HG02588 (cell line): ENCODE results near the gene MARS1.
"Not testable (repeated sequence)": the region's sequence is repeated elsewhere in the genome, so short reads cannot be mapped to it uniquely, and the experiment has no call there.

Source experiments
- ATAC-seq: cut with Tn5 transposase; IDR thresholded peaks from one replicate; pipeline ENCODE4 v1.9.1; 2021; ENCODE audit warnings: mild to moderate bottlenecking, moderate library complexity; ENCODE audit not compliant: unreplicated experiment

MARS1 gene

DNA sequence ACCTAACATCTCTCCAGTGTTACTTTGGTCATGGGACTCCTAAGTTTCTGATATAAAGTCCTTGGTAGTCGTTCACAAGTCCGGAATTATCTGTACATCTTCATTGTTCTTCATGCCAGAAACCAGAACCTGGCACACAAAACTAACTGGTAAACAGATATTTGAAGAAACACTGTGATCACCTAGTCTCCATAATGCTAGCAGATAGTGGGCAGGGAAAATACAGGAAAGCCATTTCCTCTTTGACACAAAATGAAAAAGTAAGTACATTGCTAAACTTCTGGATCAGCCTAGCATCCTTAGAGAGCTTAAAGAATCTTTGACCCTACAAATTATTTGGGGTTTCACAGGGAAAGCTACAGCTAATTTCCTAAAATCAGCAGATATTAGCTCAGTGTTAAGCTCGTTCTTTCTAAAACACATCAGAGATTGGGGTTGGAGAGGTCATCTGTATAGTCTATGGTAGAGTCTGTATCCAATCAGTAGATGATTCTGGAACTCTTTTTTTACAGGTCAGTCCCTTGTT is 27.6 kb downstream of the MARS1 start:
- no peak for ATAC-seq

DNA sequence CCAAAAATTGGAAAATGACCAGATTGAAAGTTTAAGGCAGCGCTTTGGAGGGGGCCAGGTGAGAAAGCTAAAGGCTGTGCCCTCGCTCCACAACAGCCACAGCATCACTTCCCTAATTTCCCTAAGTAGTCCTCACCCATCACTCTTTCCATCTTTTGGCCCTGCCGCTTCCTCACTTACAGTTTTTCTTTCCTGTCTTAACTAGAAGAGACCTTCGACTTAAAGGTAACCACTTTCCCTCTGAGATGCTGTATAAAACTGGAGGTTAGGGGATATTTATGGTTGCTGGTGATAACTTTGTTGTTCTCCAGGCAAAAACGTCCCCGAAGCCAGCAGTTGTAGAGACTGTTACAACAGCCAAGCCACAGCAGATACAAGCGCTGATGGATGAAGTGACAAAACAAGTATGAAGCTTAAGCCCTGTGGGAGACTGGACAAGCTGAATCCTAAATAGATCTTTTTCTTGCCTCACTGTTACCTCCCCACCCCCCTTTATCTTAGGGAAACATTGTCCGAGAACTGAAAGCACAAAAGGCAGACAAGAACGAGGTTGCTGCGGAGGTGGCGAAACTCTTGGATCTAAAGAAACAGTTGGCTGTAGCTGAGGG is 28.2 kb downstream of the MARS1 start:
- ATAC-seq: no peak

DNA sequence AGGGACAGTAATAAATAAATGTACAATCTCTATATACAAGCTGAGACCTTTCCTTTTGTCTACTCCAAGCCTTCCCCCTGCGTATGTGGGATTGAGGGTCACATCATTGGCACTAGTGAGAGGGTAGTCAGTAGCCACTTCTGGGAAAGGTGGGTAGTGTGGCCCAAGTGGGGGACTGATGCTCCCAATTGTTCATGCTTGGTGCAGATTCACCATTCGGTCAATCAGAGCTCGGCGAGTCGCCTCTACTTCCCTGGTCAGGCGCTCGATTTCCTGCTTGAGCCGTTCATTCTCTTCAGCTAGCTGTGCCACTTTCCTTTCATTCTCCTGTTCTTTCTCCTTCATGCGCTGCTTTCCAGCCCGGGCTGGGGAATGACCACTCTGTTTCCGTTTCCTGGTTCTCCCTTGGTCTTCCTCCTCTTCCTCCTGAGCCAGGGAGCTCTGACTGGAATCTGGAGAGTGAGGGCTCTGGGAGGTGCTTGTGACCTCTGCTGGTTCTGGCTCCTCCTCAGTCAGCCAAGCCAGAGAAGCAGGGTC is 28.8 kb downstream of the MARS1 start:
- ATAC-seq: no peak

DNA sequence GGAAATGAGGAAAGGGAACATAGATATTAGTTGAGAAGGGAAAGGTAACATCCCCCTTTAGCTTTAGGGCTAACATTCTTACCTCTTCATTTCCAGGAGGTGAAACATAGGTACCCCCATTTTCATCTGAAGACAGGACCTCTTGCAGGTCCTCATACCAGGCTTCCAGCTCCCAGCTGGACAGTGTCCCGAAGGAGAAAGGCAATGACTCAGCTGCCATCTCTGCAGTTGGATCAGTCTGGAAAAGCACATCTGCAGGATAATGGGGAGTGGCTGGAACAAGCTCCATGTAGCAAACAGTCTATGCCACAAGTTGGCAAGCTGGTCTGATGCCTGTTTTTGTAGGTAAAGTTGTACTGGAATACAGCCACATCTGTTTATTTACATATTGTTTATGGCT is 29.3 kb downstream of the MARS1 start:
- no peak for ATAC-seq

DNA sequence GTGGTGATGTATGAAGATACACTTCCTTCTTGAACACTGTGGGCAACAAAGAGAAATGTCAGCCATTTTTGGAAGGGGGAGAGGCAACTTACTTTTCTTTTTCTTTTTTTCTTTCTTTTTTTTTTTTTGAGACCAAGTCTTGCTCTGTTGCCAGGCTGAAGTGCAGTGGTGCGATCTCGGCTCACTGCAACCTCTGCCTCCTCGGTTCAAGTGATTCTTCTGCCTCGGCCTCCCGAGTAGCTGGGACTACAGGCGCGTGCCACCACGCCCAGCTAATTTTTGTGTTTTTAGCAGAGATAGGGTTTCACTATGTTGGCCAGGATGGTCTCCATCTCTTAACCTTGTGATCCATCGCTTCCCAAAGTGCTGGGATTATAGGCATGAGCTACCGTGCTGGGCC is 29.9 kb downstream of the MARS1 start:
- ATAC-seq: not testable (repeated sequence)

DNA sequence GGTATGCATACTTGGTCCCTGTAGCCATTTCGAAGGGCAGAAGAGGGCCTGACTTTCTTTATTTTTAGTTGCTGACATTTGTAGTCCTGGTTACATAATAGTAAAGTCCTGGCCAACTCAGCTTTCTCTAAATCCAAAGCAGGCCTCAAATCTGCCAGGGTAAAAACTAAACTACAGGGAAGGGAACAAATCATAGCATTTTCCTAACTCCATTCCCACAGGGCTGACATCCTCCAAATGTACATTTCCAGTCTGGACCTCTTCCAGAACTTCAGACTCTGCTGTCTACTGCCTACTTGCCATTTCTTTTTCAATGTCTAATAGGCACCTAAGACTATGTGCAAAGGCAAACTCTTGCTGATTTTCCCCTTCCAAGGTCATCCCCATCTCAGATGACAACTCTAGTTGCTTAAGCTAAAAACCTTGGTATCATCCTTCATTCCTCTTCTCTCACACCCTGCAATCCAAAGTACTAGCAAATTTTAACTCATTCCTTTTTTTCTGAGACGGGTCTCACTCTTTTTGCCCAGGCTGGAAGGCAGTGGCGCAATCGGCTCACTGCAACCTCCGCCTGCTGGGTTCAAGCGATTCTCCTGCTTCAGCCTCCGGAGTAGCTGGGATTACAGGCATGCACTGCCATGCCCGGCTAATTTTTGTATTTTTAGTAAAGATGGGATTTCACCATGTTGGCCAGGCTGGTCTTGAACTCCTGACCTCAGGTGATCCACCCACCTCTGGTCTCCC is 30.5 kb downstream of the MARS1 start:
- ATAC-seq: no peak

DNA sequence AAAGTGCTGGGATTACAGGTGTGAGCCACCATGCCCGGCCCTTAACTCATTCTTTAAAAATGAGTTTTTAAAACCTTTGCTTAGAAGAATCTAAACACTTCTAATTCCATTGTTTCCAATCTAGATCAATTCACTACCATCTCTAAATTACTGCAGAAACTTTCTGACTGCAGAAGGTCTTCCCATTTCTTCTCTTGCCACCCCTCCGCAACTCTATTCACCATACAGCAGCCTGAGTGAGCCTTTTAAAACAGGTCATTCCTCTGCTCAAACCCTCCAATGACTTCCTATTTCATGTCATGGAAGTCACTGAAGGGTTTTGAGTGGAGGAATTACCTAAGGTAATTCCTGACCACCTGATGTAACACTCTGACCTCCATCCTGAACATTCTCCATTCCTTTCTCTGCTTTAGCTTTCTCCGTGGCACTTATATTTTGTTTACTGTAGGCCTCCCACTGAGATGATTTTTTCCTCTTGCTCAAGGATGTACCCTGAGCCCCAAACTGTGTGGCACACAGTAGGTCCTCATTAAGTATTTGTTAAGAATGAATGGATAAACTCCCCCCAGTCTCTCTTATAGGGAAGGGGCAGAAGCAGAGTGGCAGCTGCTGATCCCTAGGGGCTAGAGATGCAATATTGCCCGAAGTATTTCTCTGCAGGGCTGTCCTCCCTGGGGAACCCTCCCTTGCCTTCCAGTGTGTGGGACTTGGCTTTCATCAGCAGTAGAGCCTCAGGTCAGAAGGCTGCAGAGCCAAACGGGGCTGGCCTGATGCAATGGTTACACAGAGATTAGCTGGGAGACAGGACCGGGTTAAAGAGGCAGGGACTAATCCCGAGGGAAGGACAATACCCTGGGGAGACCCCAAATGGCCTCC is 31.3 kb downstream of the MARS1 start:
- ATAC-seq: no peak

DNA sequence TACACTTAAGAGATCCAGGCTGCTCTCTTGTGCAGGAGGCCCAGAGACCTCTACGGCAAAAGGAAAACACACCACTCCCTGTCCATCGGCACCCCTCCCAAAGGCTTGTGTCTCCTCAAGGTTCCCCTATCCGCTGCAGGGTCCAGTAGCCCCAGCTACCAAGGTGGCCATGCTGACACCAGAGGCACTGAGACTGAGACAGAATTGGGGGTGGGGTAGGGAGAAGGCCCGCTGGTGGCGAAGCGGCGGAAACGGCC is 31.9 kb downstream of the MARS1 start:
- peak; percentile 3 for ATAC-seq

DNA sequence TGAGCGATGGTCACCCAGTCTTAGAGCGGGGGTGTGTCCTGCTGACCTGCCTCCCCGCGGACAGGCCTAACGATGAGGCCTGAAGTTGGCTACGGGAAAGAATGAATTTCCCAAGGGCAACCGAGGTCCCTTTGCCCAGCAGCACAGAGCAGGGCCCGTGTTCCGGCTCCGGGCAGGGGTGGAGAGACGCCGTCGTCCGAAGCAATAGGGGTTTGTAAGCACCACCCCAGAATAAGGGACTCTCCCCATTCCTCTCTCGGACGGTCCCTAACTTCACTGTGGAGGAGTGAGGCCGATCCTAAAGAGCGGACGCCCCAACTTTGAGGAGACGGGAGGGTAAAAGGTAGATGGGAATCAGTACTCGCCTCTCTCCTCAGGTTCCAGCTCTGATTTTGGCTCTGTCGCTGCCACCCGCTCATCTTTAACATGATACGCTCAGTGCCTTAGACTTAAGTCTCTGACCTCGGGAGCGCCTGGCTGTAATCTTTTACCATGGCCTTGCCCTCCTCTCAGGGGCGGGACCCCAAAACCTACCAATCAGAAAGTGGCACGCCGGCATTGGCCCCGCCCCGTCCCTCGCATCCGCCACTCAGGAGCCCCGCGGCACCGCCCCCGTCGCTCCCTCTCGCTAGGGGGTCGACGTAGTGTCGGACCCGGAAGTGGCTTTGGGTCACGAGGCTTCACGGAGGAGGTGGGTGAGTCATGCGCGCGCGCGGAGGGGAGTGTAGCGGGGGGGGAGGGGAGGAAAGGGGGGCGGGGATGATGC is 32.4 kb downstream of the MARS1 start, which contains the start of gene DDIT3:
TSS of gene DDIT3 (minus strand) at position 462 of the 766 bp plus-strand sequence. CDS start 3,108 bp downstream, outside the sequence.
- ATAC-seq: peak; percentile 62

DNA sequence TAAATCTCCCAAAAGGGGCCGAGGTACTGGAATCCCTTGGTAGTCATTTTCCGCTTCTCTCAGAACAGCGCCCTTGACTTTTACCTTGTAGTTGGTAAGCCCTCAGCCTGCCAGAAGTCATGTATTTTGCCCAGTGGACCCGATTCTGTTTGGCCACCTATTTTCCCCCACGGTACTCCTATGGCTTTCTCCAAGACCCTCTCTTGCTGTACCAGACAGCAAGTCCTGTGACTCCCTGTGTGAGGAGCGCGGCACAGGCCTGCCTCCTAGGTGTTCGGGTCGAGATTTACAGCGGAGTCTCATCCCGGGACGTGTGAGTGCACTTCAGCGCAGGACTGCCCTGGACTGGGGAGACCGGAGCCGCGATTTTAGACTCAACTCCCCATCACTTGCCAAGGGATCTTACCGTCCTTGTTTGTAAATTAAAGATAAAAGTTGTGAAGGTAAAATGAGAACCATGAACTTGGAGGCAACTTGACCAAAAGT is 33.7 kb downstream of the MARS1 start:
- ATAC-seq: no peak

DNA sequence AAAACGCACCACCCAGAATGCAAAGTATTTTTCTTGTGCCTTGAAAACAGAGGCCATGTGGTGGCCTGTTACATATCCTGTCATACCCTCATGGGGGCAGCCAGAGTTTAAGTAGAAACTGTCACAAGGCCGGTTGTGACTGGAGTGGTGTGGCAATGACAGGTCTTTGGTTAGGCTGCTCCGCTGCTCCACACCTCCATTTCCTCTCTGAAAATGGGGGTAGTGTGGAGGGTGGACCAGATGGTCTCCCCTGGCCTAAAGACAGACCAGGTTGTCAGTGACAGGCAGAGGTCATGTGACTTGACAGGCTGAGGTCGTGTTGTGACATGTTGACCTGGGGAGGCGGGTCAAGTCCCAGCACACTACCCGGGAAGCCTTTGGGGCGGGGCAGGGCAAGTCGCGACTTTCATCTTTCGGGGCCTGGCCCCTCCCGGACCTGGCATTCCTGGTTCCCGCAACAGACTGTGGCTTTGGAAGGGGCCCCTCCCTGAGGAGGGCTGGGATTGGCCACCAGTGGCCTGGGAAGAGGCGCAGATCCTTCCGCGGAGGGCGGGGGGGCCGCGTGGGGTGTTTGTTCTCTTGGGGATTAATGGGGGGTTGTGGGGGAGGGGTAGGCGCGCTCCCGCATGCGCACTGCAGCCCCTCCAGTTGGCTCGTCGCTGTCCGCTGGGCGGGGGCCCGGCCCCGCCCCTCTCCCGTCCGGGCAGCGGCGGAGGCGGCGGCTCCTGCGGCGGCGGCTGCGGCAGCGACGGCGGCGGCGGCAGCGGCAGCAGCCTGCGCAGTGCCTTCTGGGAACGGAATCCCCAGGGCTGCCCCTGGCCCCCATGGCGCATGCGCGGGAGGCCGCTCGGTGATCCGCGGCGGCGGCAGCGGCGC is 34.4 kb downstream of the MARS1 start, which contains the start of gene MBD6:
TSS of gene MBD6 (plus strand) at position 814 of the 876 bp plus-strand sequence. CDS start 1,480 bp downstream, outside the sequence.
- ATAC-seq: peak; percentile 34

DNA sequence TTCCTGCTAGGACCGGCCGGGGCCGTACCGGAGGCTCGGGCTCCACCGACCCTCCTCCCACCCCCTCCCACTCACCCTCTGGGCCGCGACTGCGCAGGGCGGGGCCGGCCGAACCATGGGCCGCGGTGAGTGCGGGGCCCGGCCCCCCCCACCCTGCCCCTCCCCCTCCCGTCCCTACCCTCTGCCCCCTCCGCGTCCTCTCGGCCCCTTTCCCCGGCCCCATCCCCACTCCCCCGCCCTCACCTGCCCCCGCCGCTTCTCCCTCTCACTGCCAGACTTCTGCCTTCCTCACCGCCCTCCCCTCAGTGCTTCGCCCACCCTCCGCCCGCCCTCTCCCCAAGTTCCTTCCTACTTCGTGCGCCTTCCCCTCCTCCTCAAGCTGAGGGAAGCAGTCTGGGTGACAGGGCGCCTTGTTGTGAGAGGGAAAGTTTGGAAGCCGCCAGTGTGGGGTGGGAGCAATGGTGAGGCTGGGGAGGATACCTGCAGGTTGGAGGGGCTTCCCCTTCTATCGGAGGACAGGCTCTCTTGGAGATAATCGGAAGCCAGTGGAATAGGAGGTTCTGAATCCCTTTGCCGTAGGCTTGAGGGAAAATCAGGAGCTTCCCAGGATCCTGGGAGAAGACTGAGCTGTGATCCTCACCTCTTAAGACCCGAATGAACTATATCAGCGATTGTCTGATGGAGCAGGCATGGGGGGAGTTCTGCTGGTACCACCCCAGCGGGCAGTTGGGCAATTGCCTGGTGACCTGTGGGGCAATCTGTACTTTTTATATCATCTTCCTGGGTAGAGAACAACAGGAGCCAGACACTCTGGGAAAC is 35.2 kb downstream of the MARS1 start:
- no peak for ATAC-seq

DNA sequence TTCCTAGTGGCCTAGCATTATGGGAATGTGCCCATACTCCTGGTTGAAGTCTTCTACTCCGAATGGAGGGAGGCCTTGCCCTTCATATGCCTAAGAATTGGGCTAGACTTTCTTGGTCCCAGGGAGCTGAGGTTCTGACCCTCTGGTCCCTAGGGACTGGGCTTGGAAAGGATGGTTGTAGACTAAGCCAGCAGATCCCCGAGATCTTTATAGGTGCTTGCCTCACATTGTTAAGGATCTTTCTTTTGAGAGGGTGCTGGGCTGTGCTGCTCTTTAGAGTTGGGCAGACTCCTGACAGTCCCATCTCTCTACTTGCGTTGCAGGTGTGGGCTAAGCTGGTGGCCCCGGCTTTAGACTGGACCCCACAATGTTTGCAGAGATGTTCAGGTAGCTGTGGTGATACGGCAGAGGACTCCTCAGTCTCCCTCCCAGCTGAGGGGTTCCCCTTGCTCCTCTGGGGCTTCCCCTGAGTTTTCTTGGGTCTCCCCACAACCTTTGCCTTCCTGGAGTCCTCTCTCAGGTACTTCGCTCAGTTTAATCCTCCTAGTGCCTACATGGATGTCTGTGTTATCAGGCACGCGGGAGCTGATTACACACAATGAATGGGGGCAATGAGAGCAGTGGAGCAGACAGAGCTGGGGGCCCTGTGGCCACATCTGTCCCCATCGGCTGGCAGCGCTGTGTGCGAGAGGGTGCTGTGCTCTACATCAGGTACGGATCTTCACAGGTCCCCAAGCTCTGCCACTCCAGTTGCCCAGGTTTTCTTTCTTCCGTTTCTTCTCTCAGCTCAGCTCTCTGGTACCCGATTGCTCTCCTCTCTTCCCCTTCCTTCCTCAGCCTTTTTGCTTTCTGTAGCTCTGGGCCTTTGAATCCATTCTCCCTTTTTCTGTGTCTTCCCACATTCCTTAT is 36.1 kb downstream of the MARS1 start:
- no peak for ATAC-seq

DNA sequence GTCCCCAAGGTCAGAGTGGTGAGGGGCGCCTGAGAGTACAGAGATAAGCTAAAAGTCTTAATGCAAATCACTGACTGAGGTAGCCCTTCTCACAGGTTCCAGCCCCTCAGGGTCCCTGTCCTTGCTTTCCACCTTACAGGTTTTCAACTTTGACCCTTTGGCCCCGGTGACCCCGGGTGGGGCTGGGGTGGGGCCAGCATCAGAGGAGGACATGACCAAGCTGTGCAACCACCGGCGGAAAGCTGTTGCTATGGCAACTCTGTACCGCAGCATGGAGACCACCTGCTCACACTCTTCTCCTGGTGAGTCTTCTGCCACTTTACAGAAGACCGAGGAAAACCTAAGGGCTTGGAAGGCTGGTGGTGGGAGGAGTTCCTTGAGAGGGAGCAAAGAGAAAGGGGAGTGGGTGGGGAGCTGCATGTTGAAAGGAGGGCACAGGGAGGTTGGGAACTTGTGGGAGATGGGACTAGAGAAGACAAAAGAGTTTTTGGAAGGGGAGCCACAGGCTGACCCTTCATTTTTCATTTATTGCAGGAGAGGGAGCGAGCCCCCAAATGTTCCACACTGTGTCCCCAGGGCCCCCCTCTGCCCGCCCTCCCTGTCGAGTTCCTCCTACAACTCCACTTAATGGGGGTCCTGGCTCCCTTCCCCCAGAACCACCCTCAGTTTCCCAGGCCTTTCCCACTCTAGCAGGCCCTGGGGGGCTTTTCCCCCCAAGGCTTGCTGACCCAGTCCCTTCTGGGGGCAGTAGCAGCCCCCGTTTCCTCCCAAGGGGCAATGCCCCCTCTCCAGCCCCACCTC is 37.1 kb downstream of the MARS1 start:
- ATAC-seq: no peak

DNA sequence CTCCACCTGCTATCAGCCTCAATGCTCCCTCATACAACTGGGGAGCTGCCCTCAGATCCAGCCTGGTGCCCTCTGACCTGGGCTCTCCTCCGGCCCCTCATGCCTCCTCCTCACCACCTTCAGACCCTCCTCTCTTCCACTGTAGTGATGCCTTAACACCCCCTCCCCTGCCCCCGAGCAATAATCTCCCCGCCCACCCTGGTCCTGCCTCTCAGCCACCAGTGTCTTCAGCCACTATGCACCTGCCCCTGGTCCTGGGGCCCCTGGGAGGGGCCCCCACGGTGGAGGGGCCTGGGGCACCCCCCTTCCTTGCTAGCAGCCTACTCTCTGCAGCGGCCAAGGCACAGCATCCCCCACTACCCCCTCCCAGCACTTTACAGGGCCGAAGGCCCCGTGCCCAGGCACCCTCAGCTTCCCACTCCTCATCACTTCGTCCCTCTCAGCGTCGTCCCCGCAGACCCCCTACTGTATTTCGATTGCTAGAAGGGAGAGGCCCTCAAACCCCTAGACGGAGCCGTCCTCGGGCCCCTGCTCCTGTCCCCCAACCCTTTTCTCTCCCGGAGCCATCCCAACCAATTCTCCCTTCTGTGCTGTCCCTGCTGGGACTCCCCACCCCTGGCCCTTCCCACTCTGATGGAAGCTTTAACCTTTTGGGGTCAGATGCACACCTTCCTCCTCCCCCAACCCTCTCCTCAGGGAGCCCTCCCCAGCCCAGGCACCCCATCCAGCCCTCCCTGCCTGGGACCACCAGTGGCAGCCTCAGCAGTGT is 37.9 kb downstream of the MARS1 start:
- no peak for ATAC-seq
